PC-9 (cell line): ENCODE data around the gene RAD9A.

ENCODE experiments used
- EZH2 ChIP-seq: fragments of 200-600 bp; sonication (generic); IDR thresholded peaks from 2 replicates; pipeline ENCODE4 v1.8.0; 2017; ENCODE audit warnings: antibody characterized with exemption, low read depth
- TF ChIP-seq, protein P1 (sequence below): fragments of 200-600 bp; sonication (generic); conservative IDR thresholded peaks from 2 replicates; pipeline ENCODE4 v1.6.1; 2017; ENCODE audit warnings: mixed run types, antibody characterized with exemption, mild to moderate bottlenecking, moderate library complexity

DNA sequence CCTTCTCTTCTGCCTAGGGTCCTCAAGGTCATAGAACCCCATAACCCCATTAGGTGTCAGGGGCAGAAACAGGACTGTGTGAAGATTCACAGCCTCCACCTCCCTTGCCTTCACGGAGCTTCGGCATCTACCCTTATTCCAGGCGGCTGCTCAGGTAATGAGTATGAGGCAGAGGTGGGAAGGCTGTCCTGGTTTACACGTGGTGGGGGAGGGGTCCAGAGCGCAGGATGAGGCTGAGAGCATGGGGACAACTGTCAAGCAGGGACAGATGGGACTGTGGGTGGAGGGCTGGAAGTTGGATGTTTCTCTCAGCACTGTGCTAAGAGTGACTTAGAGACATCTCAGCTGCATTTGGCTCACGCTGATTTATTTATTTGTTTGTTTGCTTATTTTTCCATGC lies 4.3 kb upstream of the RAD9A start:
- TF ChIP-seq, protein P1, sequence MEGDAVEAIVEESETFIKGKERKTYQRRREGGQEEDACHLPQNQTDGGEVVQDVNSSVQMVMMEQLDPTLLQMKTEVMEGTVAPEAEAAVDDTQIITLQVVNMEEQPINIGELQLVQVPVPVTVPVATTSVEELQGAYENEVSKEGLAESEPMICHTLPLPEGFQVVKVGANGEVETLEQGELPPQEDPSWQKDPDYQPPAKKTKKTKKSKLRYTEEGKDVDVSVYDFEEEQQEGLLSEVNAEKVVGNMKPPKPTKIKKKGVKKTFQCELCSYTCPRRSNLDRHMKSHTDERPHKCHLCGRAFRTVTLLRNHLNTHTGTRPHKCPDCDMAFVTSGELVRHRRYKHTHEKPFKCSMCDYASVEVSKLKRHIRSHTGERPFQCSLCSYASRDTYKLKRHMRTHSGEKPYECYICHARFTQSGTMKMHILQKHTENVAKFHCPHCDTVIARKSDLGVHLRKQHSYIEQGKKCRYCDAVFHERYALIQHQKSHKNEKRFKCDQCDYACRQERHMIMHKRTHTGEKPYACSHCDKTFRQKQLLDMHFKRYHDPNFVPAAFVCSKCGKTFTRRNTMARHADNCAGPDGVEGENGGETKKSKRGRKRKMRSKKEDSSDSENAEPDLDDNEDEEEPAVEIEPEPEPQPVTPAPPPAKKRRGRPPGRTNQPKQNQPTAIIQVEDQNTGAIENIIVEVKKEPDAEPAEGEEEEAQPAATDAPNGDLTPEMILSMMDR, result no peak
- no peak for TF ChIP-seq EZH2
